Right cardiac atrium (tissue), 5 donors: ENCODE results near the gene SHMT1. TPM values are rescaled to one million over a fixed set of nuclear protein-coding genes. Genes with fewer than 3 reads are reported as not detected.
"Not testable (repeated sequence)": the region's sequence is repeated elsewhere in the genome, so short reads cannot be mapped to it uniquely, and the experiment has no call there.

Experiments used
- ATAC-seq, 2 donors: fragments of 200-7000 bp; cut with Tn5 transposase; one replicate each; pipeline versions ENCODE4 v1.8.0 to v1.9.1; 2020; ENCODE audit warnings: moderate library complexity in 2 of 2, mild to moderate bottlenecking in 1 of 2
- DNase-seq, 3 donors: peaks; one replicate each; pipeline ENCODE4 v3.0.0-alpha.2; 2020
- H3K27ac ChIP-seq: one replicate; pipeline ENCODE4 v1.5.1; 2013; ENCODE audit warnings: mild to moderate bottlenecking, low read length, control low read depth, moderate library complexity
- H3K27me3 ChIP-seq: one replicate; pipeline ENCODE4 v1.6.1; 2013; ENCODE audit not compliant: control insufficient read depth, insufficient read depth
- H3K4me1 ChIP-seq: one replicate; pipeline ENCODE4 v1.6.1; 2013; ENCODE audit warnings: low read length; ENCODE audit not compliant: control insufficient read depth, insufficient read depth
- H3K4me3 ChIP-seq: one replicate; pipeline ENCODE4 v1.5.1; 2013; ENCODE audit warnings: low read length, control low read depth
- H3K9me3 ChIP-seq: one replicate; pipeline ENCODE4 v1.6.1; 2013; ENCODE audit warnings: low read length; ENCODE audit not compliant: control insufficient read depth
- WGBS: extraction: QIAGEN DNeasy Blood & Tissue Kit; methylation state at CpG from one replicate; pipeline ENCODE4 v1.1.7; 2013; 5-methylcytosine and 5-hydroxymethylcytosine counted together
- intact Hi-C, 4 donors: fragments of 100-400 bp; cut with DNase I; formaldehyde crosslinking; loops; one replicate each; pipeline versions ENCODE4 v1.11.0 to v1.14.0; 2022 to 2023
- polyA plus RNA-seq: library from polyadenylated mRNA; stranded (reverse); fragments of 200-250 nt; gene quantifications from one replicate; pipeline ENCODE4 v1.2.3, GENCODE V29; 2013
- total RNA-seq, 4 donors: library from RNA; stranded (reverse); fragmentation: NEBNext Ultra II Directional; extraction: Animal tissue kit (Norgen Biotek cat#: 25700); gene quantifications; one replicate each; pipeline ENCODE4 v1.2.1, GENCODE V29; 2021
- donor health status: healthy with polysubstance abuse.
- donor health status: DM: no; HTN: yes; CAD: no.
- donor health status: DM: no; HTN: no; CAD: no.
- donor health status: DM: no; HTN: yes; CAD: no; lungs with severe emphysema.
- donor health status: DM: yes; HTN: yes; CAD: no.

Gene SHMT1
- total and polyA plus RNA-seq, 5 donors: 6.4 to 9.9 (median 8.3) TPM

DNA sequence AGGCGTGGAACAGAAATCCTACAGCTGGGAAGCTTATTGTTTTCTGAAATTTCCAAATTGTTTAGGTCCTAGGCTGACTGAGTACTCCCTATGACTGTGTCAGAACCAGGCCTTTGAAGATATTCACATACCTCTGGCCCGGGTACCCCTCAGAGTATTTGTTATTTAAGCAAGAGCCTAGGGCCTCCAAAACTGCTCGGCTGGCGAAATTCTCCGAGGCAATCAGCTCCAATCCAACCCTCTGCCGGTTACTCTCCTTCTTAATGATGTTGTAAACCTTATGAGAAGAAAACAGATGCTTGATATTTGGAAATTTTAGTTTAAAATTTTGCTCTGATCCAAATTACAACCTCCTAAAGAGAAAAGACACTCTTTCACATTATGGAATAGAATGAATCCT lies 9.8 kb downstream of the SHMT1 start:
- H3K4me1 ChIP-seq: no peaks in the 10 kb centered on the region
- H3K27ac ChIP-seq: no peak overlapping the region
- H3K9me3 ChIP-seq: no peaks in the 10 kb centered on the region
- 94% methylated on average over 6 of the region's 6 CpGs for whole genome bisulfite sequencing
- intact Hi-C loops: no loop called here
- ATAC-seq: no peak
- H3K4me3 ChIP-seq: no peak overlapping the region
- no peaks in the 10 kb centered on the region for H3K27me3 ChIP-seq
- no peak for DNase-seq

DNA sequence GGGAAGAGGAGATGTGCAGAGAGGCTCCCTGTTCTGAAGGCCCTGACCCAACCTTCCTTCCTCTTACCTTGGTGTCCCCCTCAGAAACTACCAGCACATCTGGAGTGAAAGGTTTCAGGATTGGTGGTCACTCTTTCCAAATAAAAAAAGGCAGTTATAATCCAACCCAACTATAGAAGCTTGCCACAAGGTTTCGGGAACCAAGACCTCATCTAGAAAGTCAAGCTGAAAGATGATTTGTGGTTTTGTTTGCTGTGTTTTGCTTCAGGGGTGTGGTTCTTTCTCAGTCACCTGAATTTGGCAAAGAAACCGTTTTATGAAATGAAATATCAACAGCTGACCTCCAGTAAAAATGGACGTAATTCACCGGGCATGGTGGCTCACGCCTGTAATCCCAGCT lies 19.3 kb downstream of the SHMT1 start:
- no peak for ATAC-seq
- intact Hi-C loops: no loop called here
- H3K27ac ChIP-seq: no peak overlapping the region
- DNase-seq: no peak
- 94% methylated on average over 5 of the region's 5 CpGs for WGBS
- H3K4me1 ChIP-seq: no peaks in the 10 kb centered on the region
- no peaks in the 10 kb centered on the region for H3K27me3 ChIP-seq
- H3K9me3 ChIP-seq: no peaks in the 10 kb centered on the region
- no peak overlapping the region for H3K4me3 ChIP-seq

DNA sequence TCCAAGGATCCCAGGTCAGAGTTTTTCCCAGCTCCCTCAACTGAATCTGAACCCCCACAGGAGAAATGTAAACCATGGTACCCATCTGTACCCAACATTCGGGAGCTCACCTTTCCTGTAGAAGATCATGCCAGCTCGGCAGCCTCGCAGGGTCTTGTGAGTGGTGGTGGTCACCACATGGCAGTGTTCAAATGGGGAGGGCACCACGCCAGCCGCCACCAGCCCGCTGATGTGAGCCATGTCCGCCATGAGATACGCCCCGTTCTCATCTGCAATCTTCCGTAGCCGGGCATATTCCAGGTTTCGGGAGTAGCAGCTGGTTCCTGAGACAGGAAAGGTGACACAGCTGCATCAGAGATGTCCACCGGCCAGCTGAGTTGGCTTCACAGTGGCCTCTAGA lies 23.4 kb downstream of the SHMT1 start:
- no peaks in the 10 kb centered on the region for H3K27me3 ChIP-seq
- no peak for DNase-seq
- intact Hi-C loops: no loop called here
- H3K4me1 ChIP-seq: no peaks in the 10 kb centered on the region
- no peaks in the 10 kb centered on the region for H3K9me3 ChIP-seq
- no peak overlapping the region for H3K27ac ChIP-seq
- no peak for ATAC-seq
- H3K4me3 ChIP-seq: no peak overlapping the region
- 99% methylated on average over 13 of the region's 13 CpGs for WGBS

DNA sequence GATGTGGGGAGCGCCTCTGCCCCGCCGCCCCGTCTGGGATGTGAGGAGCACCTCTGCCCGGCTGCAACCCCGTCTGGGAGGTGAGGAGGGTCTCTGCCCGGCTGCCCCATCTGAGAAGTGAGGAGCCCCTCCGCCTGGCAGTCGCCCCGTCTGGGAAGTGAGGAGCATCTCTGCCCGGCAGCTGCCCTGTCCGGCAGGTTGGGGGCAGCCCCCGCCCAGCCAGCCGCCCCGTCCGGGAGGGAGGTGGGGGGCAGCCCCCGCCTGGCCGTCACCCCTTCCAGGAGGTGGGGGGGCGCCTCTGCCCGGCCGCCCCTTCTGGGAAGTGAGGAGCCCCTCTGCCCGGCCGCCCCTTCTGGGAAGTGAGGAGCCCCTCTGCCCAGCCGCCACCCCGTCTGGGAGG lies 25.2 kb downstream of the SHMT1 start:
- H3K4me1 ChIP-seq, ATAC-seq, intact Hi-C loops, H3K4me3 ChIP-seq, H3K27me3 ChIP-seq, H3K27ac ChIP-seq, DNase-seq, H3K9me3 ChIP-seq: not testable (repeated sequence)
- 96% methylated on average over 25 of the region's 25 CpGs for WGBS

DNA sequence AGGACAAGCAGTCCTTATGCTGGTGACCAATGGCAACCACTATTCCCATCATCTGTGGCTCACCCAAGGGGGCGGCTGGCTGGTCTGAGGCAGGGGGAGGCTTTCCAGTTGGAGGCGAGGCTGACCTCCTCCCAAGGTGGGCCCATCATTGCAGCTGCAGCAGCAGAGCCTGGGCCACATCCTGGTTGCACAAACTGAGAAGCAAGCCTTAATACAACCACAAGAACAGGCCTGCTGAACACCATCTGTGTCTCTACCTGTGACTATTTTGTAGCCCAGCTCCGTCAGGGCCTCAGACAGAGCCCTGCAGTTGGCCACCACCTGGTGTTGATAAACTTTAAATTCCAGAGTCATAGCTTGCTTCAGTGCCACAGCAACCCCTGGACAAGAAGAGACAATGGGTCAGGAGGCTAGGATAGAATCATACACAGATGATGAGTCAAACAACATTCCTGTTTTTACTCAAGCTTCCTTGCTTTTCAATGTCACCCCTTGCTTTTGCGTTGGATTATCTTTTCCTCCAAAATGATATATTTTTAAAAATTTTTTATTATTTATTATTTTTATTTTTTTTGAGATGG lies 30.4 kb downstream of the SHMT1 start:
- DNase-seq (no peak), ATAC-seq (no peak)
- intact Hi-C loops: no loop called here
- Histone ChIP-seq H3K27me3 (no peaks in the 10 kb centered on the region), H3K4me1 (no peaks in the 10 kb centered on the region), H3K27ac (no peak overlapping the region), H3K4me3 (no peak overlapping the region), H3K9me3 (no peaks in the 10 kb centered on the region)
- 90% methylated on average over 4 of the region's 4 CpGs for WGBS

DNA sequence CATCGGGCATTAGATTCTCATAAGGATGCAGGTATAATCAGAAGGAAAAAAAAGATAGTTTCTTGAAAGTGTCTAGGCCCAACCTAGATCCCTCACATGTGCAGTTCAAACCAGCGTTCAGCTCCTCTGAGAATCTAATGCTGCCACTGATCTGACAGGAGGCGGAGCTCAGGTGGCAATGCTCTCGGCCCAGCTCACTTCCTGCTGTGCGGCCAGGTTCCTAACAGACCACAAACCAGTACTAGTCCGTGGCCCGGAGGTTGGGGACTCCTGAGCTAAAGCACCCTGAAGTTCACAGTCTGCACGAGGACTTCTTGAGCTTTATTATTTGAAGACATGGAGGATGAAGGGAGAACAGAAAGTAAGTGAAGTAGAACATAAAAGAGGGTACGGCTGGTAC lies 31.5 kb downstream of the SHMT1 start:
- intact Hi-C loops: no loop called here
- no peak overlapping the region for H3K4me3 ChIP-seq
- 88% methylated on average over 9 of the region's 9 CpGs for WGBS
- no peaks in the 10 kb centered on the region for H3K27me3 ChIP-seq
- no peak overlapping the region for H3K27ac ChIP-seq
- H3K4me1 ChIP-seq: no peaks in the 10 kb centered on the region
- DNase-seq: no peak
- ATAC-seq: no peak
- H3K9me3 ChIP-seq: no peaks in the 10 kb centered on the region

DNA sequence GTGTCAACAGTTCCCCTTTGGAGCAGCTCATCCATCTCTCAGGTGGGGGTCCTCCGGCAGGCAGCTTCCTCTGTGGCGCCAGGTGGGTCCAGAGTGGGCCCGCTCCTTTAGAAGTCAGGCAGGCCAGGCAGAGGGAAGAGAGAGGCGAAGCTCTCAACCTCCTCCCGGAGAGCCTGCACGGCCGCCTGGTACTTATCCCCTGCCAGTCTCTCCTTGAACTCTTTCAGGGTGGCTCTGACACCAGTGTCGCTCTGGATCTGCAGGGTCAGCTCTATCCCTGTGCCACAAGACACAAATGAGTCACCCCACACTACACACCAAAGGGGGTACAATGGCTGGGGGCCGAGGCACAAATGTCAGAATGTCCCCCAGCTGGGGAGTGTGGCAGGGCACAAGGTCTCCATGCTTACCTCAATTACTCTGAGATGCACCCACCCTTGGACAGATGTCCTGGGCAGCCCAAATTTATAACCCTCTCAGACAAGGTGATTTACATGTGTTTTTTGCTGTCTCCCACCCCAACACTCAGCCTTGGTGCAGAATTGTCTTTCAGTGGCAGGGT lies 34.6 kb downstream of the SHMT1 start:
- no peak for ATAC-seq
- 93% methylated on average over 9 of the region's 9 CpGs for WGBS
- Histone ChIP-seq H3K4me1 (no peaks in the 10 kb centered on the region), H3K9me3 (no peaks in the 10 kb centered on the region), H3K27me3 (no peaks in the 10 kb centered on the region), H3K4me3 (no peak overlapping the region), H3K27ac (no peak overlapping the region)
- DNase-seq: no peak
- intact Hi-C loops: no loop called here

DNA sequence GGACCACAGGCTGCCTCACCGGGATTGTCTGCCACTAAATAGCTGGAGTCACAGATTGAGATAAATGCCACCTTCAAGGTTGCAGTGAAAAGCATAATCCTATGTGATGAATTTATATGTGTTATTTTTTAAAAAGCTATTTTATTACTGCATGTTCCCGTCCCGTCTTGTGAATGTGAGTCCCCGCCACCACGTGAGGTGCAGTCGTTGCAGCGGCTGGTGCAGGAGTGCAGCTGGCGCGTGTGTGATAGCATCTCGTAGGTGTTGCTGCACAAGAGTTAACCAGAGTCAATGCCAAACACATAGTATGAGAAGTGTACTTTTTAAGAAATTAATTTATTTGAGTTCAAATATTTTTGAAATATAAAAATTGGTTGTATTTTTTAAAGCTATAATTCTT lies 35.8 kb downstream of the SHMT1 start:
- DNase-seq: no peak
- H3K9me3 ChIP-seq: no peaks in the 10 kb centered on the region
- H3K4me1 ChIP-seq: no peaks in the 10 kb centered on the region
- intact Hi-C loops: no loop called here
- WGBS: 91% methylated on average over 10 of the region's 10 CpGs
- no peaks in the 10 kb centered on the region for H3K27me3 ChIP-seq
- H3K4me3 ChIP-seq: no peak overlapping the region
- no peak for ATAC-seq
- H3K27ac ChIP-seq: no peak overlapping the region

DNA sequence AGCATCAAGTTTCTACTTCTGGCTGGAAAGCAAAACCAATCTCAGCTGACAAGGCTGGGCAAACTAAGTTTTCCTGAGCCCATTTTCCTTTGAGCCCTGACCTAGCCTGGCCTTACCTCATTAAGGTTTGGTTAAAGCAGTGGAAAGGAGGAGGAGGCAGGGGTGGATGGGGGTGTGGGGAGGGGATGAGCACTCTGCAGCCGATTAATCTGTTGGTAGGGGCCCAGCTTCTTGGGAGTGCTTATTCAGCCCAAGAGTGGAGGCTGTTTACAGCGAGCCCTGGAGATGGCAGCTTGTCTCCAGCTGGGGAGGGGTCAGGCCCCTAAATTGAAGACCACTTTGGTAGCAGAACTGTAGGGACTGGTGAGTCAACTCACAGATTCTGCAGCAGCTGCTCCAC lies 36.3 kb downstream of the SHMT1 start:
- DNase-seq (no peak), ATAC-seq (no peak)
- Histone ChIP-seq H3K27me3 (no peaks in the 10 kb centered on the region), H3K4me1 (no peaks in the 10 kb centered on the region), H3K4me3 (no peak overlapping the region), H3K27ac (no peak overlapping the region), H3K9me3 (no peaks in the 10 kb centered on the region)
- intact Hi-C loops: no loop called here
- WGBS: 66% methylated on average over 2 of the region's 2 CpGs

DNA sequence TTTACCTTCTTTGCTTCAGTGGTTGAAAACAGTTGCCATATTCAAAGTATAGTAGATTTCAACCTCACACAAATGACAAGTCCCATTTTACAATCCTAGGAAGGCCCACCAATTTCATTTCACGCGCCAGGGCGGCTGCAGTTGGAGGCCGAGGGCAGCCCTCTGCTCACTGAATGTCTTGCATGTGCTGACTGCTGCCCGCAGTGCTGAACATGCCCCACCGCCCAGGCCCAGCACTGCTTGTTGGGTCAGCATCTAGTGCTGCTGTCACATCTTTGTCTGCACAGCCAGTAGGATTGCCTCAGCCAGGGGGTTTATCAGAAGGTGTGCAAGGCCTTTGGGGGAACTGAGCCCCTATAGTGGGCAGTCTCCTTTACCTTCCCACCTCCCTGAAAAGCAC lies 36.8 kb downstream of the SHMT1 start:
- Histone ChIP-seq H3K4me1 (no peaks in the 10 kb centered on the region), H3K27me3 (no peaks in the 10 kb centered on the region), H3K27ac (no peak overlapping the region), H3K9me3 (no peaks in the 10 kb centered on the region), H3K4me3 (no peak overlapping the region)
- intact Hi-C loops: no loop called here
- ATAC-seq (no peak), DNase-seq (no peak)
- WGBS: 94% methylated on average over 6 of the region's 6 CpGs

DNA sequence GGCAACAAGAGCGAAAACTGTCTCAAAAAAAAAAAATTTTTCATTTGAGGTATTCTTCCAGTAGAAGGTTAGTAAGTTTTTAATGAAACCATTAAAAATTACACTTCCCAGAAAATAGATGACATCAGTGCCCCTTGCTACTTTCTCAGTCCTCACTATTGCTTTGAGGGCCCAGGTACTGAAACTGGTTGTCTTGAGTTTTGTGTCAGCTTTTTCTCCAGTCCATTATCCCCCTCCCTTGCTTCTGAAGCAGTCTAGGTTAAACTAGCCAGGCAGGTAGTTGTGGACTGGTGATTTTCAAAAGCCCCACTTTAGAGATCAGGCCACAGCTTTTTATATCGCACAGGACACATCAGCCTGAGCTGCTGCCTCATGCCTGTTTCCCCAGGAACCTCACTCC lies 37.3 kb downstream of the SHMT1 start:
- no peak for ATAC-seq

More for the DNA sequence above, 37.3 kb downstream of the SHMT1 start:
- H3K9me3 ChIP-seq: no peaks in the 10 kb centered on the region
- no peaks in the 10 kb centered on the region for H3K4me1 ChIP-seq
- H3K27ac ChIP-seq: no peak overlapping the region
- 97% methylated on average over 2 of the region's 2 CpGs for WGBS
- intact Hi-C loops: no loop called here
- no peak for DNase-seq
- H3K4me3 ChIP-seq: no peak overlapping the region
- no peaks in the 10 kb centered on the region for H3K27me3 ChIP-seq
